HG03039 (cell line): Measurements from ENCODE around the gene TFF1.
A peak's percentile ranks its signal among the peaks of the same experiment; 100 is the strongest.
"Not testable (repeated sequence)": the region's sequence is repeated elsewhere in the genome, so short reads cannot be mapped to it uniquely, and the experiment has no call there.

Source experiments
- ATAC-seq: cut with Tn5 transposase; IDR thresholded peaks from one replicate; pipeline ENCODE4 v1.9.1; 2021; ENCODE audit warnings: mild to moderate bottlenecking, moderate library complexity; ENCODE audit not compliant: unreplicated experiment

TFF1 gene

DNA sequence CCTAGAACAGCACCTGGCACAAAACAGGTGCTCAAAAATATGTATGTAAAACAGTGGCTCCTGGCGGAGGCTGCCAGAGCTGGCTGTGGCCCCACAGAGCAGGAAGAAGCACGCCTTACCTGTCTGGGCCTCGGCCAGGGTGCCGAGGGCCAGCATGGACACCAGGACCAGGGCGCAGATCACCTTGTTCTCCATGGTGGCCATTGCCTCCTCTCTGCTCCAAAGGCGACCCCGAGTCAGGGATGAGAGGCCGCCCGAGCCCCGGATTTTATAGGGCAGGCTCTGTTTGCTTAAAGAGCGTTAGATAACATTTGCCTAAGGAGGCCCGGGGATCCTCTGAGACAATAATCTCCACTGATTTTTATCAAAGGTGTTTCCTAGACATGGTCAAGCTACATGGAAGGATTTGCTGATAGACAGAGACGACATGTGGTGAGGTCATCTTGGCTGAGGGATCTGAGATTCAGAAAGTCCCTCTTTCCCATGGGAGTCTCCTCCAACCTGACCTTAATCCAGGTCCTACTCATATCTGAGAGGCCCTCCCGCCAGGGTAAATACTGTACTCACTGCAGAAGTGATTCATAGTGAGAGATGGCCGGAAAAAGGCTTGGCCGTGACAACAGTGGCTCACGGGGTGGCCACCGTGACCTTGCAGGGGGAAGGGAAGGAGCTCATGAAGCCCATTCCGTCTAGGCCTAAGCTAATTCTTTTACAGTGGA, at the start of gene TFF1:
TSS of gene TFF1 (minus strand) at position 244 of the 719 bp plus-strand sequence. CDS start at position 204, 40 bp downstream.
- ATAC-seq: no peak

DNA sequence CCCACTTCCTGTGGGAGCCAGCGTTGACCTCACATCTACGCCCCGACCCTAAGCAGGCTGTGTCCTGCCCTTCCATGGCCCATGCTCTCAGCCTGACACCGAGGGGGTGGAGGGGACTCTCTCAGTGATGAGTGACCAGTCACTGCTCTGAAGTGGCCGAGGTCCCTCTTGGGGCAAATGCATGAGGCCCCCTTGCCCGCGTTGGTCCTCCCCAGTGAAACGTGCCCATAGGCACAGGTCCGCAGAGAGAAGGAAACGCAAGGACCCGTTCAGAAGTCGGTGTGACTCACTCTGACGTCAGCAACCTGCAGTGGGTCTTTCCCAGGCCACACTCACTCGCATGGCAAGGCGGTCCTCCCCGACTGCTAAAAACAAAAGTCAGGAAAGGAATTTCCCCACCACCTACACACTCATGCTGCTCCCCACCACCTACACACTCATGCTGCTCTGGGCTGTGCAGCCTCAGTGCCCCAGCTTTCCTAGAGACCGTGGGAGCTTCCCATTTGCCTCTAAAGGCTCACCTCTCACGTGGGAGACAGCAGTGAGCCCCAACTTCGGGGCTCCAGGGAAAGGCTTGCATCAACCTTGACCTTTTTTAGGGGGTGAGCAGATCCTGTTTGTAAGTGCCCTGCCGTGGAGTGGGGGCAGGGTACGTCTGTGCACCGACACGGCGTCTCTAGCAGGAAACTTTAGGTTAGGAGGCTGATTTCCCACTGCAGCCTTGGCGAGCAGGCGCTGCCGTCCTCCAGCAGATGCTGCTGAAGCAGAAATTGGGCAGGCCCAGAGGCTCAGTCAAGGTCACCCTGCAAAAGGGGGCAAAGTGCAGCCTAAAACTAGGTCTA, 48.8 kb upstream of the TFF1 start:
- ATAC-seq: peak; percentile 58

DNA sequence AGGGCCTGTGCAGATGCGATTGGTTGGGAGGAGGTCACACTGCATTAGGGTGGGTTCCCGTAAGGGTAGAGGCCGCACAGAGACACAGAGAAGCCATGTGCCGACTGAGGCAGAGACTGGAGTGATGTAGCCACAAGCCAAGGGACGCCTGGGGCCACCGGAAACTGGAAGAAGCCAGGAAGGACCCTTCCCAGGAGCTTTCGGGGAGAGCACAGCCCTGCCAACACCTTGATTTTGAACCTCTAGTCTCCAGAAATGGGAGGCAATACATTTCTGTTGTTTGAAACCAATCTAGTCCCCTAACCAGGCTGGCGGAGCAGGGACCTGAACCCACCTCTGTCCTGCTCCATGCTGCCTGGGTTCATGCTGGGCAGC, 48.2 kb upstream of the TFF1 start:
- no peak for ATAC-seq

DNA sequence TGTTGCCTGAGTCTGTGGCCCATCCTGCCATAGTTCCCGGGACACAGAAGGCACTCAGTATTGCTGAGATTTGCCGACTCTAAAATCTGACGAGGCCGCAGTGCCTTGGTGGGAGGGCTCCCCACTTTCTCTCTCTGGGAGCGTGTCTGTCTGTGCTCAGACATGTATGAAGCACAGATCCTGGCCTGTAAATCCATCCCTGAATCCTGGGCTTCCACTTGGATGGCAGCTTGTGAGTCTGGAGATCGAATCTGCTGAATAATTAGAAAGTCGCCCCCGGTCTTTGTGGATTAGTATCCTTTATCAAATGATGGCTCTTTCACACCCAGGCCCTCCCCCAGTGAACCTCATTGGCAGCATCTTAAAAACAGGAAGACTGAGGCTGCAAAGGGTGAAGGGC, 47.7 kb upstream of the TFF1 start:
- no peak for ATAC-seq

DNA sequence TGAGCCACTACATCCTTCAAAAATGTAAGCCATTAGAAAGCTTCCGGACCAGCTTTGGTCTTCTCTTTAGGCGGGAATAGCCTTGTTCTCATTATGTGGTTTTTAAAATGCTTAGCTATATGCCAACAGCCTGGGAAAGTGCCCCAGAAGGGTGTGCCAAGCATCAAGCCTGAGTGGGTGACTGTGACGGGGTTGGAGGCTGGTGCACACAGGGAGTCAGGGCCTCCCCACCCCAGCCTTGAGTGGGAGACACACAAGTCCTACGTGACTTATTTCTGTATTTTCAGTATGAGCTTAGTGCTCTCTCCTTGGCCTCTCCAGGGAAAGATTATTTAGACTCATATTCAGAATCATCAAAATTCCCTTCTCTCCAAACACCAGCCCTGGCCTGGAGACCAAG, 47.2 kb upstream of the TFF1 start:
- ATAC-seq: no peak

DNA sequence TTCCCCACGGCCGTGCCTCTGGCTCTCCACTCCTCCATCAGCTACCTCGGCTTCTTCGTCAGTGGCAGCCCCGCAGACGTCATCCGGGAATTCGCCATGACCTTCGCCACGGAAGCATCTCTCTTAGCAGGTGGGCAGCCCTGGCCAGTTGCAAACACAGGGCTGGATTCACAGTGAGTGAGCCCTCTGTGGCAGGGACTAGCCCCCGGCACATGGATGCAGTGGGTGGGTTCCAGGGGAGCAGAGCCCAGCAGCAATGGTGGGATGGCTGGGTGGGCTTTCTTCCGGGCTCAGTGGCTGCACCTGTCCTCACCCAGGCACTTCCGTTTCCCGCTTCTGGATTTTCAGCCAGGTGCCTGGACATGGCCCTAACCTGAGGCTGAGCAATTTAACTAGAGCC, 46.8 kb upstream of the TFF1 start:
- no peak for ATAC-seq

DNA sequence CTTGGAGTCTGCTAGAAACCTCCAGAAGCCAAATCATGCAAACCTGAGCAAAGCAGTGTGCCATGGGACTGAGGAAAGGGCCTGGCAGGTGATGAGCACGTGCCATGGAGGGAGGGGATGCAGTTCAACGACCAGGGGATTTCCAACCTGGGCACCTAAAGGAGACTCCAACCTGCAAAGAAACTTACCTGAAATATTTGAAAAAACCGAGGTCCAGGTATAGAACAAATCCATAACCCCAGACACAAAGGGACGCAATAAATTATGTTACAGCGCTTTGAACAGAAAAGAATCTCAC, 46.2 kb upstream of the TFF1 start:
- no peak for ATAC-seq

DNA sequence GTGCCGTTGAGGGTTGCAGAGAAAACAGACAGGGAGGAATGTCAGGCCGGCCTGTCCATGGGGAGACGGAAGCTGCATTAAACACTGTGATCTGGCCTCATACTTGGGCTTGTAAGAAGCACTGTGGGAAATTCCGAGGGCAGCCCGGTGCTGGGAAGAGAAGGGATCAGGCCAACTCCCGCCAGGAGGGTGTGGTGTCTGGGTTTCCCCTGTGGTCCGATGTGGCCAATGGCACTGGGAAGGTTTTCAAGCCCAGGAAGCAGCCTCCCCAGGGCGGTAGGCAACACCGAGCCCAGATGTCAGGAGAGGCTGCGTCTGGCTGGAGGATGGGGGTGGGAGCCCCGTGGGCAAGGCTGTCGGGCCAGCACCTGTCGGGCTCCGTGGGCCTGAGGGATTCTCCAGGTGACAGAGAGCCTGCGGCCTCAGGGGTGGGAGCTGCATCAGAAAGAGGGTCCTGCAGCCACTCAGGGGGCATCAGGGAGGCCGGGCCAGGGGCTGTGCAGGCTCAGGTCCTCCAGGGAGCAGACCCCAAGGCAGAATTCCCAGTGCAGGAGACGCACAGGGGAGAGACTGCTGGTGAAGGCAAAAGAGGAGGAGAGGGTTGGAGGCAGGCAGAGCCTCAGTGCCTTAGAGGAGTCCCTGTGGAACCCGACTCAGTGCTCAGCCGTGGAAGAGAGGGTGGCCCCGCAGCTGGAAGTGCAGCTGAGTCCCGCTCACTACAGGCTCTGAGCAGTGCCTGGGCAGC, 45.7 kb upstream of the TFF1 start:
- ATAC-seq: no peak

DNA sequence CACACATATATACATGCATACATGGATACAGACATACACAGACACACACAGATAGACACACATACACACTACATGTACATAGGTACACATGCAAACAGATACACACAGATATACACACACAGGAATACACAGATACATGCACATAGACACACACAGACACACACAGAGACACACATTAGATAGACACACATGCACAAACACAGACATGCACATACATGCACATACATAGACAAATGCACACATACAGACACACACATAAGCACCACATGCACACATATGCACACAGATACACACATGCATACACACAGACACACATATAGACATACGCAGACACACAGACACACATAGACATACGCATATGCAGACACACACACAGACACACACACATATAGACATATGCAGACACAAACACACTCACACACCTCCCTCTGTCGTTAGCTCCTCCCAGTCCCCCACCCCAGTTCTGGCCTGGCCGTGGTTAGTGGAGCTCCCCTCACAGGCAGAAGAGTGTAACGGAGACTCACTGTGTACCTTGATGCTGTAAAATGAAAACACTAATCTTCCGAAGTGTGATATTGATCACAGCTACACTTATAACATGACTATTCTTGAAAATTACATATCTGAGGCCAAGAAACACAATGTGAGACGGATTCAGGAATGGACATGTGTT, 45.0 kb upstream of the TFF1 start:
- no peak for ATAC-seq

DNA sequence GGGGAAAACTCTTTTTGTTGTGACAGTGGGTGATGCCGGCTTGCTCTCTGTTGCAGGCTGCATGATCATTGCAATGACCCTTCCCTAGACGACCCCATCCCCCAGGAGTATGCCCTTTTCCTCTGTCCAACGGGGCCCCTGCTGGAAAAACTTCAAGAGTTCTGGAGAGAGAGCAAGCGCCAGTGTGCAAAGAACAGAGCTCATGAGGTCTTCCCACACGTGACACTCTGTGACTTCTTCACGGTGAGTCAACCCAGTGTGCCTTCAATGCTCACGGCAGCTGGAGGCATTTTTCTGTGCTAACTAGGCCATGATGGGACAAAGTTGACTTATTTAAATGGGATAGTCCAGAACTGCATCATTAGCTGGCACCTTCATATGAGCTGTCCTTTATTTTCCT, 43.0 kb upstream of the TFF1 start:
- no peak for ATAC-seq

DNA sequence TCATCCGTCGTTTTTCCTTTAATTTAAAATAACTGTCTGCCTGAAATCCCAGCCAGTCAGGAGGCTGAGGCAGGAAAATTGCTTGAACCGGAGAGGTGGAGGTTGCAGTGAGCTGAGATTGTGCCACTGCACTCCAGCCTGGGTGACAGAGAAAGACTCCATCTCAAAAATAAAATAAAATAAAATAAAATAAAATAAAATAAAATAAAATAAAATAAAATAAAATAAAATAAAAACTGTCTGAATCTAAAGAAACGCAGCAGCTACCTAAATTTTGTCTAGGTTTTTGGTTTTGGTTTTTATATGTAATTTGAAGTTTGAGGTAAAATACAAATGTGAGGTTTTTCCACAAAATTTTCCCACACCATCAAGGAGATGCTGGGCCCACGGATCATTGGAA, 42.4 kb upstream of the TFF1 start:
- not testable (repeated sequence) for ATAC-seq

DNA sequence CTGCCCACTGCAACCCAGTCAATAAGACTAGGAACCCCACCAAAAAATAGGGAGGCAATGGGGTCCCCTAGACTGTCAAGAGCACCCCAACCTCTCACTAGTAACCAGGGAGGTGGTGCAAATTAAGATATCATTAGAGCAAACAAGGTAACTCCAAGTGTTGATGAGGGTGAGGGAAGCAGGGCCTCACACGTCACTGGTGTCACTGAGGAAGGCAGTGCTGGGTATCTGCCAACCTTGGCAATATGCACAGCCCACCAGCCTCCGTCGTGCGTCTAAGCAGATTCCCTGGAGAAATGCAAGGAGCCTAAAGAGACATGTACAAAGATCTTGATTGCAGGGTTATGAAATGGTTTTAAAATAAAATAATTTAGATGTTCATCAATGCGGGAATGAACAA, 41.1 kb upstream of the TFF1 start:
- no peak for ATAC-seq

DNA sequence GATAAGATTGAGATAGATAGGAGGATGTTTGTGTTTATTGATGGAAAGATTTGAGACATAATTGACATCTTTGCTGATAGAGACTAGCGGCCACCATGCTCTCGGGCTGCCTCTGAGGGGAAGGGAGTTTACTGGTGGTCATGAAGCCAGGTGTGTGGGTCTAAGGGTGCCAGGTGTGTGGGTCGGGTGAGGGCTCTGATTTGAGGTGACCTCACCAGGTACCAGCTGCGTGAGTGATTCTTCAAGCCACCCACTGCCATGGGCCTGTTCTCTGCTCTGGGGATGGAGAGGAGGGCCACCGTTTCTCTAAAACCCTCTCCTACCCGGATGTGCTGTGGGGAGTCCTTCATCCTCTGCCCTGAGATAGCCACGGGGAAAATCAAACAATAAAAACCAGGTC, 40.5 kb upstream of the TFF1 start:
- no peak for ATAC-seq

DNA sequence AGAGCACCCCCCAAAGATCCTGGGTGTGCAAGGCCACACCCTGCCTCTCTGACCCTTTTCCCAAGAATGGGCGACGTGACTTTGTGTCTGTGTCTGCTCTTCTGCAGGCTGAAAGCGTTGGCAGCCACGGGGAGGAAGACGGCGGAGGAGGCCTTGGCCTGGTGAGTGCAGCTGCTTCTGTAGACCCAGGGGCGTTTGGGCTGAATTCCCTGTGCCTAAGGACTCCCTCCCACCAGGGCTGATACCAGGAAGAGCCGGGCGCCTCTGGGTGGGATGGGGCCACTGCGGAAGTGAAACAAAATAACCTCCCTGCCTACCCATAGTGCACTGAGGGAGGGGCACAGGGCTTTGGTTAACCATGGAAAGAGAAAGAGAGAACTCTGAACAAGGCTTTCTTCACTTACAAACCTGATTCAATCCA, 39.9 kb upstream of the TFF1 start:
- ATAC-seq: no peak

DNA sequence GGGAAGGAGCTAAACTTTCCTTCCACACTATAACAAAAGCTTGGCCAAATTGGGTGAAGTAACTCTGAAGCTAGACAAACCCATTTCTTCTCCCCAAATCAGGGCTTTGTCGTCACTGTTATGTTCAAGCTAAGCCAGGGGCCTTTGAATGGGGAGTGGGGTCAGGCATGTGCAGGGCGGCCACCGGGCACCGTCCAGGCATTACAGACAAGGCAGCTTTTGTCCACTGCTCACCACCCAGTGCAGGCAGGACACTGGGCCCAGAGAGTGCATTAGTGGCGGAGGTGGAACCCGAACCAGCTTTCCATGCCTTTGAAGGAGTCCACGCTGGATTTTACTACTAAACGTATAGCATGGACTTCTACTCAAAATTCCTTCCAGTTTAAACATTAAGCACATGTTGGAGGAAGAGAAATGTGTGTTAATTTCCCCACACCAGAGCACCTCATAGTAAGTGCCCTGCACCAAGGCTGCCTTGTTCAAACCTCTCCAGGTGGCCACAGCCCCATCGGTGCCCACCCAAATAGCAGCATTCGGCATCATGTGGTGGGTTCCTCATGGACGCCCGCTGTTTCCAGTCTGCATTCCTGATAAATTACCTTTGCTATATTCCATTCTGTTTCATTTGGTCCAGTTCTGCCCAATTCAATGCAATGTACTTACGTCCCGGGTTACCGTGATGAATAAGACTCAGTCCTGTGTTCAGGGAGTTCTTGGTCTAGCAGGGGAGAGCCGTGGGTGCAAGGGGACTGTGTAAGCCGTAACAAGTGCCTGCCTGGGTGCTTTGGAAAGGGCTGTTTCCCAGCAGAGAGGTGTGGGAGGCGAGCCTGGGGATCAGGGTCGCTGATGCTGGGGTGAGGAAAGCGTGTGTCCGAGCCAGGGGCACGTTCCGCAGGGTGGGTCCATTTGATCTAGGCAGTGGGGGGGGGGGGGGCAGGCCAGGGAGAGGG, 39.0 kb upstream of the TFF1 start:
- no peak for ATAC-seq

DNA sequence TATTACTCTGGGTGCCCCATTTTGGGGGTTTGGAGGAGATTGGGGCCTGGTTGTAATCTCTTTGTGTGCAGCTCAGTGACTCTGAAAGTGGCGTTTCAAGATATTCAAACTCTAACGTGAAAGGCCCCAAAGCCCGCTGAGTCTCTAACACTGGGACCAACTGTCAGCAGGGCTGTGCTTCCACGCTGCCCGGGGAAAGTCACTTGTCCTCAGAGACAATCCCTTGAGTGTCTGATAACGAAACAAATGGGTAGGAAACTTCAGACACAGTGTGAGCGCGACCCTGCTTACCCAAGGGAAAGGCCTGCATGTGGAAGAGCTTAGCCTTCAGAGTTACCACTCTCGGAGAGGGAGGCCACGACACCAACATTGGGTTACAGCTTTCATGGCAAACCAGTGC, 38.2 kb upstream of the TFF1 start:
- no peak for ATAC-seq

DNA sequence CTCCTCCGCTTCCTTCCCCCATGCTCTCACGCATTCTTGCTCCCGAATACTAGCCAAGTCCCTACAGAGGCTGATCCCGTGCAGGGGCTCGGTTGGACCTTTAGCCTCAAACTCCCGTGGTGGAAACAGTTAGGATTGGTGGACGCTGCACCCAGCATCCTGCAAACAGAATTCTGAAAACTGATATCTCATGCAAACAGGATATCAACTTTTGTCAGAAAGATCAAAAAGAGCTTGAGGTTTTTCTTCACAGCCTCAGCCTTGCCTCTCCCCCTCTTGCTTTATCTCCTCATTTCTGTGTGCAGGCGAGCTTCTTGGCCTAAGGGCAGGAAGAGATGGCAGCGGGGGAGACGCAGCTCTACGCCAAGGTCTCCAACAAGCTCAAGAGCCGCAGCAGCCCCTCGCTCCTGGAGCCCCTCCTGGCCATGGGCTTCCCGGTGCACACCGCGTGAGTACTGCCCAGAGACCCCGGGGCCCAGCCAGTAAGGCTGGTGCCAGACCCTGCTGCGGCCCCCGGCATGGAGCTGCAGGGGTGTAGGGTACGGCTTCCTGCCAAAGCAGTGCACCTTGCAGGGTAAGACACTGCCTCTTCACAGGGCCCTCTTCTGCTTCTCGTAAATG, 37.4 kb upstream of the TFF1 start, which contains the start of gene UBASH3A:
TSS of gene UBASH3A (plus strand) at position 292 of the 621 bp plus-strand sequence. CDS start at position 336, 44 bp downstream.
- no peak for ATAC-seq

DNA sequence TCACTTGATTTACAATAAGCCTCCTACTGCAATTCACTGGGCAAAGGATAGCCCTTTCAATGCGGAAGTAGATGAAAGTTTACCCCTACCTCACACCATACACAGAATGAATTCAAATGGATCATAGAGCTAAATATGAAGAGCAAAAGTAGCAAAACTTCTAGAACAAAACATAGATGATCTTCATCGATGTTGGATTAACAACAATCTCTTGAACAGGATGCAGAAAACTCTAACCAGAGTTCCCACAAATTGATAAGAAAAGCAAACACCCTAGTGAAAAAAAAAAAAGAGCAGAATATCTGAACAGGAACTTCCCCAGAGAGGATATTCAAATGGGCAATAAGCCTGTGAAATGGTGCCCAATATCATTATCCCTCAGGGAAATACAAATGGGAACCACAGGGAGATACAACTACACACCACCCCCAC, 35.5 kb upstream of the TFF1 start:
- ATAC-seq: no peak

DNA sequence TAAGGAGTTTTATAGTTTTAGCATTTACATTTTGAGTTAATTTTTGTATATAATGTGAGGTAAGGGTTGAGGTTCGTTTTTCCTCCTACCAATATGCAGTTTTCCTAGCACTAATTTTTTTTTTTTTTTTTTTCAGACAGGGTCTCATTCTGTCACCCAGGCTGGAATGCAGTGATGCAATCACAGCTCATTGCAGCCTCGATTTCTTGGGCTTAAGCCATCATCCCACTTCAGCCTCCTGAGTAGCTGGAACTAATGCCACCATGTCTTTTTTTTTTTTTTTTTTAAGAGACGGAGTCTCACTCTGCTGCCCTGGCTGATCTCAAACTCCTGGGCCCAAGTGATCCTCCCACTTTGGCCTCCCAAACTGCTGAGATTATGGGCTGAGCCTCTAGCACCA, 34.8 kb upstream of the TFF1 start:
- no peak for ATAC-seq

DNA sequence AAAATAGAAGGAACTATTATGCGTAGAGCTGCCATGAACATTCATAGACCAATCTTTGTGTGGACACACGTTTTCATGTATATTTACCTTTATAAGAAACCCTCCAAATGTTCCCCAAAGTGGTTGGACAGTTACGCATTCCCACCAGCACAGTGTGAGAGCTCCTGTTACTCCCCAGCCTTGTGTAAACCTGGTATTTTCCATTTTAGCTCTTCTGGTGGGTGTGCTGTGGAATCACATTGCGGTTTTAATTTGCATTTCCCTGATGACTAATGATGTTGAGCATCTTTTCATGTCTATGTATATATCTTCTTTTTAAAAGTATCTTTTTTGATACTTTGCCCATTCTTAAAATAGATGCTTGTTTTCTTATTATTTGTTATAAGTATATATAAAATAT, 34.2 kb upstream of the TFF1 start:
- no peak for ATAC-seq
